Hepatocyte (in vitro differentiated cells): Measurements from ENCODE around the gene HES1. TPM values are rescaled to one million over a fixed set of nuclear protein-coding genes. Genes with fewer than 3 reads are reported as not detected.

Source experiments
- DNase-seq: peaks from one replicate; pipeline ENCODE4 v3.0.0-alpha.2; 2016; ENCODE audit warnings: low spot score
- H2AFZ ChIP-seq: fragments of 200-600 bp; sonication (generic); 2 replicates; pipeline ENCODE4 v1.6.0; 2016; ENCODE audit warnings: antibody characterized with exemption, mild to moderate bottlenecking
- H3K27ac ChIP-seq: fragments of 200-600 bp; sonication (generic); 2 replicates; pipeline ENCODE4 v1.5.1; 2016; ENCODE audit warnings: mild to moderate bottlenecking
- H3K27me3 ChIP-seq: fragments of 200-600 bp; sonication (generic); 2 replicates; pipeline ENCODE4 v1.6.1; 2016
- H3K36me3 ChIP-seq: fragments of 200-600 bp; sonication (generic); replicated peaks from 2 replicates; pipeline ENCODE4 v1.5.1; 2016; ENCODE audit warnings: low read depth; ENCODE audit not compliant: insufficient read depth
- H3K4me1 ChIP-seq: fragments of 200-600 bp; sonication (generic); 2 replicates; pipeline ENCODE4 v1.5.1; 2016; ENCODE audit warnings: mild to moderate bottlenecking, moderate library complexity; ENCODE audit not compliant: insufficient read depth
- H3K4me2 ChIP-seq: fragments of 200-600 bp; sonication (generic); 2 replicates; pipeline ENCODE4 v1.6.0; 2016
- H3K4me3 ChIP-seq: fragments of 200-600 bp; sonication (generic); 2 replicates; pipeline ENCODE4 v1.5.1; 2016; ENCODE audit warnings: mild to moderate bottlenecking
- H3K79me2 ChIP-seq: fragments of 200-600 bp; sonication (generic); 2 replicates; pipeline ENCODE4 v1.6.0; 2017; ENCODE audit warnings: mild to moderate bottlenecking
- H3K9me2 ChIP-seq: fragments of 200-600 bp; sonication (generic); replicated peaks from 2 replicates; pipeline ENCODE4 v1.6.0; 2017; ENCODE audit warnings: mild to moderate bottlenecking; ENCODE audit not compliant: insufficient read depth
- H3K9me3 ChIP-seq: fragments of 200-600 bp; sonication (generic); 2 replicates; pipeline ENCODE4 v1.5.1; 2016; ENCODE audit warnings: low read depth, mild to moderate bottlenecking
- H4K20me1 ChIP-seq: fragments of 200-600 bp; sonication (generic); 2 replicates; pipeline ENCODE4 v1.6.0; 2016; ENCODE audit warnings: mild to moderate bottlenecking; ENCODE audit not compliant: insufficient read depth, poor library complexity, severe bottlenecking
- CTCF ChIP-seq: fragments of 200-600 bp; sonication (generic); IDR thresholded peaks from 2 replicates; pipeline ENCODE4 v1.5.1; 2016; ENCODE audit warnings: antibody characterized with exemption, mild to moderate bottlenecking; ENCODE audit not compliant: poor library complexity
- EZH2 ChIP-seq: fragments of 200-600 bp; sonication (generic); IDR thresholded peaks from 2 replicates; pipeline ENCODE4 v1.6.1; 2016; ENCODE audit warnings: antibody characterized with exemption, mild to moderate bottlenecking, borderline replicate concordance
- EZH2phosphoT487 ChIP-seq: fragments of 200-600 bp; sonication (generic); IDR thresholded peaks from one replicate; pipeline ENCODE4 v1.6.1; 2018; ENCODE audit warnings: antibody characterized with exemption, mild to moderate bottlenecking, low read depth, moderate library complexity; ENCODE audit not compliant: unreplicated experiment, severe bottlenecking
- WGBS: methylation state at CpG from one replicate; pipeline ENCODE4 v1.1.6; 2016; ENCODE audit warnings: low lambda C conversion rate; ENCODE audit errors: missing lambda C conversion rate; 5-methylcytosine and 5-hydroxymethylcytosine counted together
- polyA plus RNA-seq: library from polyadenylated mRNA; unstranded; fragments of >200 nt; fragmentation: Nextera tagmentation; extraction: Ambion mirVana; gene quantifications from 2 replicates; pipeline ENCODE4 v1.2.1, GENCODE V29; 2016
- total RNA-seq: library from RNA; depleted of rRNA; stranded (reverse); fragments of >200 nt; gene quantifications from 2 replicates; pipeline ENCODE4 v1.2.3, GENCODE V29; 2014

The HES1 gene
- total and polyA plus RNA-seq, 2 experiments from 2014 or later, result 131 to 136 TPM

GRCh38 chr3:194135516-194135805 is 487 bp upstream of the HES1 start:
- DNase-seq, result peak; percentile 34
- TF ChIP-seq EZH2phosphoT487, result no peak
- no peak for TF ChIP-seq CTCF
- TF ChIP-seq EZH2, result no peak
- H3K27me3 ChIP-seq, result no peaks in the 10 kb centered on the region
- peaks cover 6% of the 10 kb centered on the region for H4K20me1 ChIP-seq
- peak overlapping the region; percentile 99 for H3K27ac ChIP-seq
- H3K4me1 ChIP-seq, result peaks cover 47% of the 10 kb centered on the region
- H2AFZ ChIP-seq, result no peak overlapping the region
- H3K36me3 ChIP-seq, result no peaks in the 10 kb centered on the region
- no peaks in the 10 kb centered on the region for H3K9me3 ChIP-seq
- peaks cover 21% of the 10 kb centered on the region for H3K79me2 ChIP-seq
- 0% methylated on average over 1 of the region's 4 CpGs for WGBS
- no peaks in the 10 kb centered on the region for H3K9me2 ChIP-seq
- peak overlapping the region; percentile 16 for H3K4me3 ChIP-seq
- peak overlapping the region; percentile 87 for H3K4me2 ChIP-seq

GRCh38 chr3:194136519-194137007 is 615 bp downstream of the HES1 start:
- Histone ChIP-seq H3K36me3 (no peaks in the 10 kb centered on the region), H3K27me3 (no peaks in the 10 kb centered on the region), H3K79me2 (peaks cover 21% of the 10 kb centered on the region), H3K4me2 (peak overlapping the region; percentile 89), H3K9me2 (no peaks in the 10 kb centered on the region), H4K20me1 (peaks cover 6% of the 10 kb centered on the region), H3K4me1 (peaks cover 44% of the 10 kb centered on the region), H3K9me3 (no peaks in the 10 kb centered on the region), H3K27ac (peak overlapping the region; percentile 100), H3K4me3 (peak overlapping the region; percentile 85), H2AFZ (no peak overlapping the region)
- DNase-seq, result no peak
- 2% methylated on average over 17 of the region's 17 CpGs for WGBS
- no peak for TF ChIP-seq EZH2phosphoT487
- TF ChIP-seq CTCF, result no peak
- TF ChIP-seq EZH2, result no peak

DNA sequence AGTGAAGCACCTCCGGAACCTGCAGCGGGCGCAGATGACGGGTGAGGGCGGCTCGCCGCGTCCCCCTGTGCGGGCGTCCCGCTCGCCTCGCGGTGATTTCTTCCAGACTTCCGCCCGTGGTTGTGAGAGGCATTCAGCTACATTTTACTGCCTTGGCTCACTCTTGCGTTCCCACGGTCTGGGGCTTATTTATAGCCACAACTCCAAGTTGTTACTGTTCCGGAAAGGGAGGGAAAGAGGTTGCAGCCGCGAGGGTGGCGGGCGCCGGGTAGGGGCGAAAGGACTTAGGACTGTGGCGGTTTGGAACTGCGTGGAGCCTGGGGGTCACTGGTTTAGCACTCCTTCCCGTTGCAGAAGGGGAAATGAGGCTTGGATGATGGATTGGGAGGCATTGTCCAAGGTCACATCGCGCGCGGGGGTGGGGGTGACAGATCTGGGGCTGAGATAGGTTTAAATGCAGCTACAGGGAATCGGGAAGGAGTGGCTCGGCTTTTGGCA is 1.1 kb downstream of the HES1 start:
- no peaks in the 10 kb centered on the region for H3K27me3 ChIP-seq
- no peak overlapping the region for H2AFZ ChIP-seq
- TF ChIP-seq CTCF (no peak), EZH2 (no peak), EZH2phosphoT487 (no peak)
- H3K4me2 ChIP-seq, result peak overlapping the region; percentile 89
- DNase-seq, result peak; percentile 63
- H3K4me3 ChIP-seq, result peak overlapping the region; percentile 85
- no peaks in the 10 kb centered on the region for H3K36me3 ChIP-seq
- H3K9me3 ChIP-seq, result no peaks in the 10 kb centered on the region
- under 1% methylated on average over 34 of the region's 34 CpGs for WGBS
- H3K9me2 ChIP-seq, result no peaks in the 10 kb centered on the region
- H3K79me2 ChIP-seq, result peaks cover 21% of the 10 kb centered on the region
- H4K20me1 ChIP-seq, result peaks cover 6% of the 10 kb centered on the region
- peak overlapping the region; percentile 100 for H3K27ac ChIP-seq
- peaks cover 44% of the 10 kb centered on the region for H3K4me1 ChIP-seq
